ENCODE data around the gene TGIF2.

The TGIF2 gene

DNA sequence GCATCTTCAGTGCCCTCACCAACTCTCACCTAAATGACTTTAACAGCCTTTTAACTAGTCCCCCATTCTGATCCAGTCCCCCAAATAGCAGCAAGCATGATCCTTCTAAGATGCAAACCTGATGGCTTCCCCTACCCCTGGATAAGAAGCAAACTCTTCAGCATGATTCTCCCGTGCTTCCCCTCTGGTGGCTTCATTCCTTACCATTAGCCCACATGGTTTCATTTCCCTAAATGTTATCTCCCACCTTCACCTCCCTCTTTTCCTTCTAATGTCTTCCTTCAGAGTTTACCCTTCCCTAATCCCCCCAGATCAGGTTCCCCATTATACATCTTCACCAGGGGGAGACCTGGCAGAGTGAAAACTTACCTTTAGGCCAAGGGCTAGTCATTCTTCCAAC is 28.1 kb downstream of the TGIF2 start:
- no peak overlapping the region for H3K9ac ChIP-seq

DNA sequence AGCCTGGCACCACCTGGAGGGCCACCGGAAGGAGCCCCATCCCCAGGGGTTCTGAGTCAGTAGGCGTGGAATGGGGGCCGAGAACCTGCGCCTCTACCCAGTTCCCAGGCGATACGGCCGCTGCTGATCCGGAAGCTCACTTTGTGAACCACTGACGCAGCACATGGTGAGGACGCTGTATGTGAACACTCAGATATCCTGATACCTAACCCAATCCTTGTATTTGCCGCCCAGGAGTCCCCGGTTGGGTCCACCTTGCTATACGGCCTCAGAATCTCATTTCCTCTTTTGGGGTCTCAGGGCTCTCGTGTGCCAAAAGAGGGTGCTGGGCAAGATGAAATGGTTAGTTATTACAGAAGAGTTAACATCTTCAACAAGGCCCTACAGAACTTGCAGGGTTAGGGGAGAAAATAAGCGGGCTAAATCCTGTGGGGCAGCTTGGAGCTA is 31.6 kb downstream of the TGIF2 start:
- TF ChIP-seq, protein P1, sequence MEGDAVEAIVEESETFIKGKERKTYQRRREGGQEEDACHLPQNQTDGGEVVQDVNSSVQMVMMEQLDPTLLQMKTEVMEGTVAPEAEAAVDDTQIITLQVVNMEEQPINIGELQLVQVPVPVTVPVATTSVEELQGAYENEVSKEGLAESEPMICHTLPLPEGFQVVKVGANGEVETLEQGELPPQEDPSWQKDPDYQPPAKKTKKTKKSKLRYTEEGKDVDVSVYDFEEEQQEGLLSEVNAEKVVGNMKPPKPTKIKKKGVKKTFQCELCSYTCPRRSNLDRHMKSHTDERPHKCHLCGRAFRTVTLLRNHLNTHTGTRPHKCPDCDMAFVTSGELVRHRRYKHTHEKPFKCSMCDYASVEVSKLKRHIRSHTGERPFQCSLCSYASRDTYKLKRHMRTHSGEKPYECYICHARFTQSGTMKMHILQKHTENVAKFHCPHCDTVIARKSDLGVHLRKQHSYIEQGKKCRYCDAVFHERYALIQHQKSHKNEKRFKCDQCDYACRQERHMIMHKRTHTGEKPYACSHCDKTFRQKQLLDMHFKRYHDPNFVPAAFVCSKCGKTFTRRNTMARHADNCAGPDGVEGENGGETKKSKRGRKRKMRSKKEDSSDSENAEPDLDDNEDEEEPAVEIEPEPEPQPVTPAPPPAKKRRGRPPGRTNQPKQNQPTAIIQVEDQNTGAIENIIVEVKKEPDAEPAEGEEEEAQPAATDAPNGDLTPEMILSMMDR (conservative IDR thresholded peaks at IDR 0.05; ENCODE audit: low read depth, low read length): no peak
- peak overlapping the region; percentile 96 for H3K4me2 ChIP-seq
- peaks cover 25% of the 10 kb centered on the region for H3K4me1 ChIP-seq (ENCODE audit: low read depth, poor library complexity, severe bottlenecking)
- peaks cover 17% of the 10 kb centered on the region; the same call in 1 of the 2 replicates for H3K36me3 ChIP-seq (ENCODE audit: insufficient read depth)
- H3K9ac ChIP-seq: peak overlapping the region; percentile 86
- H2AFZ ChIP-seq (ENCODE audit: low read depth): peak overlapping the region; percentile 62
- H4K20me1 ChIP-seq (ENCODE audit: insufficient read depth): peaks cover 8% of the 10 kb centered on the region; the same call in 1 of the 2 replicates
- no peak overlapping the region for H3K4me3 ChIP-seq (IDR thresholded peaks at IDR 0.05; ENCODE audit: insufficient read depth, low read depth, low read length)
- no peaks in the 10 kb centered on the region for H3K27me3 ChIP-seq (ENCODE audit: insufficient read depth, low read depth)
- peaks cover 41% of the 10 kb centered on the region for H3K79me2 ChIP-seq (ENCODE audit: insufficient read depth, low read depth)
- peak overlapping the region; percentile 84 for H3K27ac ChIP-seq

More for the DNA sequence above, 28.1 kb downstream of the TGIF2 start:
- H3K4me2 ChIP-seq: no peak overlapping the region
- H3K79me2 ChIP-seq (ENCODE audit: insufficient read depth, low read depth): peaks cover 10% of the 10 kb centered on the region
- H3K27ac ChIP-seq: no peak overlapping the region
- peaks cover 13% of the 10 kb centered on the region for H3K4me1 ChIP-seq (ENCODE audit: low read depth, poor library complexity, severe bottlenecking)
- H3K4me3 ChIP-seq (IDR thresholded peaks at IDR 0.05; ENCODE audit: insufficient read depth, low read depth, low read length): no peak overlapping the region
- H4K20me1 ChIP-seq (ENCODE audit: insufficient read depth): no peaks in the 10 kb centered on the region
- H2AFZ ChIP-seq (ENCODE audit: low read depth): no peak overlapping the region
- H3K36me3 ChIP-seq (ENCODE audit: insufficient read depth): no peaks in the 10 kb centered on the region
- no peaks in the 10 kb centered on the region for H3K27me3 ChIP-seq (ENCODE audit: insufficient read depth, low read depth)
- TF ChIP-seq, protein P1 (conservative IDR thresholded peaks at IDR 0.05; ENCODE audit: low read depth, low read length): no peak

DNA sequence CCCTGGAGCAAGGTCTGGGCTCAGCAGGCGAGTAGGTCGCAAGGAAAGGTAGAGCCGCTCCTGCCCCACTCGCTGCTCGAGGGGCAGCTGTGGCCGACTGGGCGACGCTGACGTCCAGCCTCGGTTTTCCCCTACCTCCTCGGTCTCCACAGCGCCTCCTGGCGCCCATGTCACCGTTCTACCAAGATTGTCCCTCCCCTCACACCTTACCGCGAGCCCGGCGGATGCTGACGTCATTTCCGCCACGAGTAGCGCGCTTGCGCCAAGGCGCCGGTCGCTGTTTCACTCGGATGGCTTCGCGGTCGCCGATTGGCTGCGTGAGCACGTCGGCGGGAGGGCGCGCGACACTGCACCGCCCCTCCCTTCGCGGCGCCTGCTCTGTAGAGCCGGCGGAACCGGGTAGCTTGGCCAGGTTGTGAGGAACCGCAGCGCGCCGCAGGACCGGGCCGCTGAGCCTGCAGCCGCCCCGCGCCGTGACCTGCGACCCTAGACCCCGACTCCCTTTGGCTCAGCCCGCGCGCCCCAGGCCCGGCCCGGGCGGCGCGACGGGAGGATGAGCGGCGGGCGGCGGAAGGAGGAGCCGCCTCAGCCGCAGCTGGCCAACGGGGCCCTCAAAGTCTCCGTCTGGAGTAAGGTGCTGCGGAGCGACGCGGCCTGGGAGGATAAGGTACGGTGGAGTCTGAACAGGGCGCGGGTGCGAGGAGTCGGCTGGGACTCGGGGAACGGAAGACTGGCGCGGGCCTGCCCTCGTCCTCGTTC is 32.2 kb downstream of the TGIF2 start, which contains the start of gene RAB5IF:
TSS of gene RAB5IF (plus strand) at position 381 of the 759 bp plus-strand sequence. CDS start at position 554, 173 bp downstream.
- peak within 1 kb of the TSS; percentile 62 for H2AFZ ChIP-seq (ENCODE audit: low read depth)
- H3K36me3 ChIP-seq (ENCODE audit: insufficient read depth): peaks cover 20% of the 10 kb centered on the region; the same call in 1 of the 2 replicates
- peaks cover 8% of the 10 kb centered on the region; the same call in 1 of the 2 replicates for H4K20me1 ChIP-seq (ENCODE audit: insufficient read depth)
- H3K27ac ChIP-seq: peak within 1 kb of the TSS; percentile 84
- H3K27me3 ChIP-seq (ENCODE audit: insufficient read depth, low read depth): no peaks in the 10 kb centered on the region
- peak within 1 kb of the TSS; percentile 86 for H3K9ac ChIP-seq
- H3K79me2 ChIP-seq (ENCODE audit: insufficient read depth, low read depth): peaks cover 47% of the 10 kb centered on the region
- H3K4me1 ChIP-seq (ENCODE audit: low read depth, poor library complexity, severe bottlenecking): peaks cover 22% of the 10 kb centered on the region
- TF ChIP-seq, protein P1 (conservative IDR thresholded peaks at IDR 0.05; ENCODE audit: low read depth, low read length): peak; percentile 87
- no peak within 1 kb of the TSS for H3K4me3 ChIP-seq (IDR thresholded peaks at IDR 0.05; ENCODE audit: insufficient read depth, low read depth, low read length)
- H3K4me2 ChIP-seq: peak within 1 kb of the TSS; percentile 96

DNA sequence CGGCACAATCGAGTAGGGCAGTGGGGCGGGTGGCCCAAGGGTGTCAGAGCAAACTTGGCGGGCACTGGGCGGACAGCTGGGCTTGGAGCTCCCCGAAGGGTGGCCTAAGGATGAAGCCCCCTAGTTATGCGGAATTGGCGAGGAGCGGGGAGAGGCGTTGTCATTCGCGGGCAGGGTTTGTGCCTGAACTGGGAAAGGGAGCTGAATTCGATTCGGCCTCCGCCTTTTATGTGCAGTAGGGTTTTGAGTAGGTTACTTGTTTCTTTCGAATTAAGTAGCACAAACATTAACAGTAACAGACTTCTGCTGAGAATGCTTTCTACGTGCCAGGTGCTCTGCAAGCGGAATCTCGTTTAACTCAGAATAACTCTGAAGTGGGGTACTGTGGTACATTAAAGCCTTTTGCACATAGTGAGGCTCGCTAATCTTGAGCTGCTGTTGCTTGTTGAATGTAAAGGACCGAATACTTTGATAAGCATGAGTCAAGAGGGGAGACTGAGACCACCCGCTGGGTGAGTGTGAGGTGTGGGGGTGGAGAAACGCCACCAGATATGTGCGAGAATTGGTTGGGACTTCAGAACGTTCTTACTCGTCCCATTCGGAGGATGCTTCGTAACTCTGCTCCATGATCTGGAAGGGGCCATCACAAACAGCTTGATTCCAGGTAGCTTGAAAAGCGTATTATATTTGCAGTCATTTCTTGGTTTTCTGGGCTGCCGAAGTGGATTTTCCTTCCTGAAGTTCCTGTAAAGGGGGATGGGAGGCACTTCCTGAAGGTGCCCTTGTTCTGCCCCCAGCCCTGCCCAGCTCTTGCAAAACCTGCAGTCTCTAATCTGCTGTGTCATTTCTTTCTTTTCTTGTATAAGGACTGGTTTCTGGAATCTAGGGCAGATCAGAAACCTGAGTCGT is 33.0 kb downstream of the TGIF2 start:
- TF ChIP-seq, protein P1 (conservative IDR thresholded peaks at IDR 0.05; ENCODE audit: low read depth, low read length): no peak
- H3K4me1 ChIP-seq (ENCODE audit: low read depth, poor library complexity, severe bottlenecking): peaks cover 26% of the 10 kb centered on the region

More for the DNA sequence above, 33.0 kb downstream of the TGIF2 start:
- Histone ChIP-seq H3K27ac (peak overlapping the region; percentile 84), H3K27me3 (ENCODE audit: insufficient read depth, low read depth) (no peaks in the 10 kb centered on the region), H3K9ac (peak overlapping the region; percentile 86), H3K36me3 (ENCODE audit: insufficient read depth) (peaks cover 20% of the 10 kb centered on the region; the same call in 1 of the 2 replicates), H3K4me2 (peak overlapping the region; percentile 92), H2AFZ (ENCODE audit: low read depth) (no peak overlapping the region; the same call in 1 of the 2 replicates), H4K20me1 (ENCODE audit: insufficient read depth) (peaks cover 8% of the 10 kb centered on the region; the same call in 1 of the 2 replicates), H3K79me2 (ENCODE audit: insufficient read depth, low read depth) (peaks cover 49% of the 10 kb centered on the region), H3K4me3 (IDR thresholded peaks at IDR 0.05; ENCODE audit: insufficient read depth, low read depth, low read length) (no peak overlapping the region)
